Mammary epithelial cell (primary cell): ENCODE measurements around the gene GXYLT2.

Experiments used
- EZH2 ChIP-seq: IDR thresholded peaks from 2 replicates; pipeline ENCODE4 v1.6.1; 2012; ENCODE audit warnings: low read length, inconsistent platforms, borderline replicate concordance
- TF ChIP-seq, protein P1 (sequence below), 2 donors: IDR thresholded peaks in 1 of 2; conservative IDR thresholded peaks in 1 of 2; 2 replicates each; pipeline ENCODE4 v1.5.1; 2011 to 2012; ENCODE audit warnings: inconsistent platforms in 2 of 2, low read length in 2 of 2, mild to moderate bottlenecking in 2 of 2, control low read depth in 1 of 2, low read depth in 1 of 2; ENCODE audit not compliant: insufficient read depth in 1 of 2; ENCODE audit errors: extremely low read depth in 1 of 2

GRCh38 chr3:72916250-72916649 lies 28.4 kb downstream of the GXYLT2 start:
- TF ChIP-seq, protein P1, sequence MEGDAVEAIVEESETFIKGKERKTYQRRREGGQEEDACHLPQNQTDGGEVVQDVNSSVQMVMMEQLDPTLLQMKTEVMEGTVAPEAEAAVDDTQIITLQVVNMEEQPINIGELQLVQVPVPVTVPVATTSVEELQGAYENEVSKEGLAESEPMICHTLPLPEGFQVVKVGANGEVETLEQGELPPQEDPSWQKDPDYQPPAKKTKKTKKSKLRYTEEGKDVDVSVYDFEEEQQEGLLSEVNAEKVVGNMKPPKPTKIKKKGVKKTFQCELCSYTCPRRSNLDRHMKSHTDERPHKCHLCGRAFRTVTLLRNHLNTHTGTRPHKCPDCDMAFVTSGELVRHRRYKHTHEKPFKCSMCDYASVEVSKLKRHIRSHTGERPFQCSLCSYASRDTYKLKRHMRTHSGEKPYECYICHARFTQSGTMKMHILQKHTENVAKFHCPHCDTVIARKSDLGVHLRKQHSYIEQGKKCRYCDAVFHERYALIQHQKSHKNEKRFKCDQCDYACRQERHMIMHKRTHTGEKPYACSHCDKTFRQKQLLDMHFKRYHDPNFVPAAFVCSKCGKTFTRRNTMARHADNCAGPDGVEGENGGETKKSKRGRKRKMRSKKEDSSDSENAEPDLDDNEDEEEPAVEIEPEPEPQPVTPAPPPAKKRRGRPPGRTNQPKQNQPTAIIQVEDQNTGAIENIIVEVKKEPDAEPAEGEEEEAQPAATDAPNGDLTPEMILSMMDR (conservative IDR thresholded peaks at IDR 0.05 in 1 of 2, IDR thresholded peaks at IDR 0.05 in 1 of 2; ENCODE audit: extremely low read depth in 1 of 2, insufficient read depth in 1 of 2, low read depth in 1 of 2, low read length in 2 of 2): no peak
- no peak for TF ChIP-seq EZH2
